OCI-M1 (cell line): ENCODE measurements around the gene NR5A2.

Experiments used
- DNase-seq: peaks from one replicate; lab custom pipeline; 2025; lab: John Stamatoyannopoulos, UW

NR5A2 gene

GRCh38 chr1:200073286-200073637 is 45.8 kb downstream of the NR5A2 start:
- no peak for DNase-seq

- DNase-seq, result no peak
Observed at GRCh38 chr1:200075522-200075921, 48.0 kb downstream of the NR5A2 start.

- no peak for DNase-seq
Observed at GRCh38 chr1:200075938-200076546, 48.5 kb downstream of the NR5A2 start.

GRCh38 chr1:200079232-200079940 is 51.9 kb downstream of the NR5A2 start:
- no peak for DNase-seq

- no peak for DNase-seq
Observed at GRCh38 chr1:200081151-200081968, 53.9 kb downstream of the NR5A2 start.

GRCh38 chr1:200081969-200082245 is 54.4 kb downstream of the NR5A2 start:
- DNase-seq, result no peak

- DNase-seq, result no peak
Observed at GRCh38 chr1:200082329-200082728, 54.8 kb downstream of the NR5A2 start.

- no peak for DNase-seq
Observed at GRCh38 chr1:200090252-200091159, 63.0 kb downstream of the NR5A2 start.

- DNase-seq, result no peak
Observed at GRCh38 chr1:200095057-200095577, 67.6 kb downstream of the NR5A2 start.

GRCh38 chr1:200096774-200097173 is 69.3 kb downstream of the NR5A2 start:
- no peak for DNase-seq

- no peak for DNase-seq
Observed at GRCh38 chr1:200099040-200099439, 71.5 kb downstream of the NR5A2 start.

- no peak for DNase-seq
Observed at GRCh38 chr1:200103966-200104583, 76.6 kb downstream of the NR5A2 start.

GRCh38 chr1:200107004-200107470 is 79.5 kb downstream of the NR5A2 start:
- no peak for DNase-seq

- no peak for DNase-seq
Observed at GRCh38 chr1:200108659-200109058, 81.1 kb downstream of the NR5A2 start.

GRCh38 chr1:200112290-200112689 is 84.8 kb downstream of the NR5A2 start:
- no peak for DNase-seq

- DNase-seq, result no peak
Observed at GRCh38 chr1:200115532-200115931, 88.0 kb downstream of the NR5A2 start.

GRCh38 chr1:200116324-200116723 is 88.8 kb downstream of the NR5A2 start:
- no peak for DNase-seq

GRCh38 chr1:200118779-200119505 is 91.4 kb downstream of the NR5A2 start:
- DNase-seq, result no peak

GRCh38 chr1:200121421-200121820 is 93.9 kb downstream of the NR5A2 start:
- DNase-seq, result no peak

GRCh38 chr1:200124309-200124708 is 96.8 kb downstream of the NR5A2 start:
- DNase-seq, result no peak

- no peak for DNase-seq
Observed at GRCh38 chr1:200128081-200128480, 100.6 kb downstream of the NR5A2 start.
